GM21619 (cell line): ENCODE data around the gene IFI27L2.

ENCODE experiments used
- ATAC-seq: cut with Tn5 transposase; IDR thresholded peaks from one replicate; pipeline ENCODE4 v1.9.1; 2021; ENCODE audit not compliant: unreplicated experiment

The IFI27L2 gene

DNA sequence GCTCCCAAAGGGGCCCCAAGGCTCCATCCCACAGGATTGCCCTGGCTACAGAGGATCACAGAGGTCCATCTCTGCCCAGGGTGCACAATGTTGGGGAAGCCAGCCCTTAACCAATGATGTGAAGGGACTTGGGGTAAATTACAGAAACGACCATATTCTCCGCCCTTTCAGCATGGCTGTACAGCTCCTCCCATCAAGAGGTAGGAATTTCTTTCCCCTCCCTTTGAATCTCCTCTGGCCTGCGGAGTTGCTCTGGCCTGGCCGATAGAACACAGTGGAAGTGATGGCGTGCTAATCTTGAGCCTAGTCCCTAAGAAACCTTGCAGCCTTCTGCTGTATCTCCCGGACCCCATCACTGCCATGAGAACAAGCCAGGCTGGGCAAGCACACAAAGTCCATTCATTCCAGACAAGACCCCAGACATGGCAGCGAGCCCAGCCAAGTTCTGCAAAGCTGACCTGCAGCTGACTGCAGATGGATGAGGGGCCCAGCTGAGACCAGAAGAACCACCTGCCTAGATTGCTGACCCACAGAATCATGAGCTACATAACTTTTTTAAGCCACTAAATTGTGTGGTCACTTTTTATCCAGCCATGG, 25.8 kb downstream of the IFI27L2 start:
- no peak for ATAC-seq

DNA sequence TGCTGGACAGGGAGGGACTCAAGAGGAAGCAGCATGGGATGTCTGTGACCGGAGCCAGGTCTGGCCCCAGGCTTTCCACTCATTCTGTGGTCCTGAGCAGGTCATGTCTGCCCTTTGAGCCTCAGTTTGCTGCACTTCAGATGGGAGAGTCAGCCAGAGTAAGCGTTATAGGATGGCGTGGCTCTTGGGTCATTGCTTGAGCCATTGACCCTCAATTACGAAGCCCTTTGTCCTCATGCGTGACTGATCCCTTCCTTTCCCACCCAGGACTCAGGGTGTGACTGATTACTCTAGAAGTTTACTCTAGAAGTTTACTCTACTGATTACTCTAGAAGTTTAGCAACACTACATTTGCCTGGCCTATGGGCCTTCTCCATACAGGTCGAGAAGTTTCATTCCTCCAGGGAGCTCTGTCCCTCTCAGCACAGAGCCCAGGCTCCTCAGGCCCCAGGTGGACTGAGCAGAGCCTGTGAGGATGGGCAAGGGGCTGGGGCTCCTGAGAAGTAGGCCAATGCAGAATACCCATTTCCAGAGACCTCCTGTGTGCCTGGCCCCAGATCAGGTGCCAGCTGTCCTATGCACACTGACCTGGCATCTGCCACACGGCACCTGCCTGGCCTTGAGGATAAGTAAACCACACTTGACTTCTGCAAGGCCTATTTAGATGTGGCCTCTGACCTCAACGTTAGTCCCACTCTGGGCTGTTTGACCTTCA, 26.5 kb downstream of the IFI27L2 start:
- no peak for ATAC-seq

DNA sequence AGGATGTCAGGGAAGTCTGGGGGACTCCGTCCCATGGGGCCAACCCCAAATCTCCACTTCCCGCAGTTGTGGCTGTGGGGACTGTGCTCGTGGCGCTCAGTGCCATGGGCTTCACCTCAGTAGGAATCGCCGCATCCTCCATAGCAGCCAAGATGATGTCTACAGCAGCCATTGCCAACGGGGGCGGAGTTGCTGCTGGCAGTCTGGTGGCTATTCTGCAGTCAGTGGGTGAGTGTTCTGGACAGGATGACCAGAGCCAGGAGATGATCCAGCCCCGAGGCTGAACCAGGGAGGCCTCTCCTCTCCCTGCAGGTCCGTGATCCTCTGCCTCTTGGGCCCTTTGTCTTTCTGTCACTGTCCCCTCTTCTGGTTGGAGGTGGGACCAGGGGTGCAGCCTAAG, 27.7 kb downstream of the IFI27L2 start:
- ATAC-seq, result no peak

DNA sequence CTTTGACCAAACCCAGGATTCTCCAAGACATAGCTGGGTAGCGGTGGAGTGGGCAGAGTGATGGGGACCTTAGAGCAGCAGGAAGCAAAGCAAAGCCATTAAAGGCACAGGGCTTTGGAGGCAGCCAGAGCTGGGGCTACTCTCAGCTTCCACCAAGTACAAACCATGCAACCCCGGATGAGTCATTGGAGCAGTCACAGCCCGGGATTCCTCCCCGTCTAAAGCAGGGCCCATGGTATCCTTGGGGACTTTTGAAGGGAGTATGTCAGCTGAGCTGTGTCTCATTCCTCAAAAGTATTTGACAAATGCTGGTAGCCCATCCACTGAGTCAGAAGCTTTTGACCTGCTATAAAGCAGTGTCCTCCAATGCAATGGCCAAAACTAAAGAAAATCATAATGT, 28.6 kb downstream of the IFI27L2 start:
- no peak for ATAC-seq

DNA sequence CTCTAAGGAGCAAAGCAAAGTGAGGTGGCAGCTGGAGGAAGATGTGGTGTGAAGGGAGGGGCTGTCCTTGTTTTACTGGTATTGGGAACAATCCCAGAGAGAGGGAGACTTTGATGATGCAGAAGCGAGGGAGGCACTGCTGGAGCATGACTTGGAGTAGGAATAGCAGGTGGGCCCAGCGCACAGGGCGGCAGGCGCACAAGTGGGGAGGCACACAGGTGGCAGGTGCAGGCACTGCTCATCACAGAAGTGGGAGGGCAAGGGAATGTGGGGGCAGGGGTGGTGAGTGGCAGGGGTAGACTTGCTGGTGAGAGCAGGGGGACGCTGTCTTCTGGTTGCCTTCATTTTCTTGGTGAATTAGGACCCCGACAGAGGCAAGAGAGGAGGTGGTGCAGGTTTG, 30.4 kb downstream of the IFI27L2 start:
- no peak for ATAC-seq

DNA sequence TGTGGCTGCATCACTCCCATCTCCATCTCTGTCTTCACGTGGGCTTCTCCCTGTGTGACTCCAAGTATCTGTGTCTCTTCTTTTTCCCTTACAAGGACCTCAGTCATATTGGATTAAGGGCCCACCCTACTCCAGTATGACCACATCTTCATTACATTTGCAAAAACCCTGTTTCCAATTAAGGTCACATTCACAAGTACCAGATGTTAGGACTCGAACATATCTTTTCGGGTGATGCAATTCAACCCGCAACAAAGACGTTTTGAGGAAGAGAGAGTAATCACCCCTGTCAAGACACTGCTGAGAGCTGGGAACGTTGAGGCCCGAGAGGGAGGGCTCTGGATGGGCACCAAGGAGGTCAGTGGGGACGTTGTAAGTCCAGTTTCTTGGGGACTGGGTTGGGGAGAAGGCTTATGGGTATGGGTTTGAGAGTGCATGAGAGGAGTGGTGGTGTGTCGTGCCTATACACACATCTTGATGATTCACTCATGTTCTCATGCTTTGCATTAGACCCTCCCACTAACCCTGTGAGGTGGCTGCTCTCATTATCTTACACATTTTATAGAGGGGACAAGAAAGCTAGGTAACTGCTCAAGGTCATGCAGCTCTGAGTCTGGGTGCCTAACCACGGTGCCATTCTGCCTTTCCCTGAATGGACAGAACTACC, 30.9 kb downstream of the IFI27L2 start:
- ATAC-seq, result no peak

DNA sequence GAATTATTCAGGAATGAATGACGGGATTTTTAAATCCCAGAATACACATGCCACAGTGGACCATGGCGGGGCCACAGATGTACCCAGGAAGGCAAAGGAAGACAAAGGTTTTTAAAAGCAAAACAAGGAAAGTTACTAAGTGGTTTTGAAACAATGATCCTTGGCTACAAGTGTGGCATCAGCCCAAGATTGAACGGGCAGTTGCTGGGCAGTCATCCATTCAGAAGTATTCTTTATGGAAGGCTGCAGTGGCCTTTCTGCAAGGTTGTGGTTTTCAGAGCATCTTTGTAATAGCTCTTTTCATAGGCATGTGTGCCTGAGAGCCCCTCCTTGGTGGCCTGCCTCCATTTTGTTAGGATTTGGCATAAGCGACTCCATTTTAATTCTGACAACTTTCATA, 32.3 kb downstream of the IFI27L2 start:
- no peak for ATAC-seq

DNA sequence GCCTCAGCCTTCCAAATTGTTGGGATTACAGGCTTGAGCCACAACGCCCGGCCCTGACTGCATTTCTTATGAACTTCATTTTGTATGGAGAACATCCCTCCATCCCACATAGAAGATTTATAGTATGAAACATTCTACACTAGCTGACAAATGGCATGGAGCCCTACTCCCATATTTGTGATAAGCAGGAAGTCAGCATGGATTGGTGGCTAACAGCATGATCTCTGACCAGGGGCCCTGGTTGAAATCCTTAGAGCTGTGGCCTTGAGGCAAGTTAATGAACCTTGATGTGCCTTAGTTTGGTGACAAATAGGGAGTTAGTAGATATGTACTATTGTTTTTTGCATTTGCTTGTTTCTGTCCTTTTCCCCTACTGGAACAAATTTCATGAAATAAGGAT, 36.0 kb downstream of the IFI27L2 start:
- no peak for ATAC-seq

DNA sequence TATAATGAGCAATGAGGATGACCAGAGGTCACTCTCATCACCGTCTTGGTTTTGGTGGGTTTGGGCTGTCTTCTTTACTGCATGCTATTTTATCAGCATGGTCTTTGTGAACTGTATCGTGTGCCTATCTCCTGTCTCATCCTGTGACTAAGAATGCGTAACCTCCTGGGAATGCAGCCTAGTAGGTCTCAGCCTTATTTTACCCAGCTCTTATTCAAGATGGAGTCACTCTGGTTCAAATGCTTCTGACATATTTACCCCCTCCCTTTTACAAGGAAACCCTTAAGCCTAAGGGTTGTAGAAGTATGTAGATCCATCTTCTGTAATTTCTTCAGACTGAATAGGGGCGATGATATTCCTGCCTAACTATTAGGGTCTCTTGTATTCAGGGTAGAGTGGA, 39.9 kb downstream of the IFI27L2 start:
- ATAC-seq, result no peak

DNA sequence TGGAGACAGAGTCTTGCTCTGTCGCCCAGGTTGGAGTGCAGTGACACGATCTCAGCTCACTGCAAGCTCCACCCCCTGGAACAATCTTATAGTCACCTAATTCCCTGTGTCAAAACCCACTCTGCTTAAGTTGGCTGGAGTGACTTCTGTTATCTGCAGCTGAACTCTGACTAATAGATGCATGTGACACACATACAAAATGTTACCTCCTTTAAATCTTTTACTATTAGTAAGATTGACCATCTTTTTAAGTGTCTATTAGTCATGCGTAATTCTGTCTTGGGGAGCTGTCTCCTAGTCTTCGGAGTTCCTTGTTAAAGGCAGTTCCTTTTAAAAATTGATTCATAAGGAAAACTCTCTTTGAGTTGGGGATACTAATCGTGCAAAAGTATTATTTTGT, 40.9 kb downstream of the IFI27L2 start:
- ATAC-seq, result no peak

DNA sequence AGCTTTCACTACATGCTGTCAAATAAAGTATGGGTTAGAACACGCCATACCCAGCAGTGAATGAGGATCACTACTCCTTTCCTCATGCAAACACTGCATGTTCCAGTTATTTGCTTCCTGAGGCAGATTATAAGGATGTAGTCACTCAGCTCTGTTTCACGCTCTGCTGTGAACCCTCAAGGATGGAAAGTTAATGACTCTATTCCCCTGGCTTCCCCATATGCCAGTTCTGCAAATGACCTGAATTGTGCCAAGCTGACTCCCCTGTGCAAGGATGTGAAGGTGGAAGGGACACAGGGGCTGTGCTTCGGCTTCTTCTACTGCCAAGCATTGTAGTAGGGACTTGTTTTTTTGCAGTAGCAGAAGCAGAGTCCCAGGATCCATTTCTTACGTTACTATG, 41.5 kb downstream of the IFI27L2 start:
- ATAC-seq, result no peak

DNA sequence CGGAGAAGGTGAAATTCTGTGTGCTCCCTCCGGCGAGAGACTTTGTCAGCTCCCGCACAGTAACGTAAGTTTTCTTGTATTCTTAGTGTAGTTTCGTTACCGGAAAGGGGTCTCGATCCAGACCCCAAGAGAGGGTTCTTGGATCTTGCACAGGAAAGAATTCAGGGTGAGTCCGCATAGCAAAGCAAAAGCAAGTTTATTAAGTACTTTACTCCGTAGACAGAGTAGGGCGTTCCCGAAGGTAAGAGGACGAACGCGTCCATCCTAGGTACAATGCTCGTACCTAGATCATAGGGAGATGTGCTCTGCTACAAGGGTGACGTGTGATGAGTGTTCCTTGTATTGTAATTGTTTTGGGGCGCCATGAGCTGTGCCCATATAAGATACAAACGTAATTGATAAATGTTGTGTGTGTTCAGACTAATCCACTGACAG, 48.0 kb downstream of the IFI27L2 start:
- peak; percentile 32 for ATAC-seq

DNA sequence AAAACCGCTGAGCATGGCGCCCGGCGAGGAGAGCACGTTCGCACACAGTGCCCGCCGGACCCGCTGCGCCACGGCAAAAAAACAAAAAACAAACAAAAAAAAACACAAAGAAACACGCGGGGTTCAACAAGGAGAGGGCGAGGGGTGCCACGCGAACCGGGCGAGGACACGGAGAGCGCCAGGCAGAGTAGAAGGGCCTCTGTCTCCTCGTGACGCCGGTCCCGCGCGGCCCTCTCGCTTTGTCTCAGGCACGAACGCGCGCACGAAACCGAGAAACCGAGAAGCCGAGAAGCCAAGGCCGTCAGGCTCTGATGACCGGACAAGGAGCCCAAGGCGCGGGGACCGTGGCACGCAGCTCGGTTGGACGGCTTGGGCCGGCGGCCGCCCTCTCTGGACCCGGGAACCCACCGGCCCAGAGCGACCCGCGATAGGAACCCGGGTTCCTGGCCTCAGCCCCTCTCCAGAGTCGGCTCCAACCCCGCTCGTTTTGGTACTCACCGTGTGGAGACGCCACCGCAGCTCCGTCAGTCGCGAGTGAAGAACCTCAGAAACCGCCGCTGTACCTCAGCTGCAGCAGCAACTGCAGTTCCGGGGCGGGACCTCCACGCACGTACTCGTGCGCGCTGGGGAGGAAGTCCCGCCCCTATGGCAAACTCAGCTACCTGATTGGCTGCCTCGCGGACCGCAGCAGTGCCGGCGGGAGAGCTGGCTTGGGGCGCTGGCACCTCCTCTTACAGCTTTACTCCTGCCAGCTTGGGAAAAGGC, 48.6 kb downstream of the IFI27L2 start, which contains the start of the genes DDX24 and IFI27L1:
DDX24 (minus strand) TSS at position 582 of the 765 bp plus-strand sequence. CDS start 1,460 bp downstream, outside the sequence.
IFI27L1 (plus strand) TSS at position 690 of the 765 bp plus-strand sequence. CDS start 15,628 bp downstream, outside the sequence.
- ATAC-seq, result peak; percentile 98

DNA sequence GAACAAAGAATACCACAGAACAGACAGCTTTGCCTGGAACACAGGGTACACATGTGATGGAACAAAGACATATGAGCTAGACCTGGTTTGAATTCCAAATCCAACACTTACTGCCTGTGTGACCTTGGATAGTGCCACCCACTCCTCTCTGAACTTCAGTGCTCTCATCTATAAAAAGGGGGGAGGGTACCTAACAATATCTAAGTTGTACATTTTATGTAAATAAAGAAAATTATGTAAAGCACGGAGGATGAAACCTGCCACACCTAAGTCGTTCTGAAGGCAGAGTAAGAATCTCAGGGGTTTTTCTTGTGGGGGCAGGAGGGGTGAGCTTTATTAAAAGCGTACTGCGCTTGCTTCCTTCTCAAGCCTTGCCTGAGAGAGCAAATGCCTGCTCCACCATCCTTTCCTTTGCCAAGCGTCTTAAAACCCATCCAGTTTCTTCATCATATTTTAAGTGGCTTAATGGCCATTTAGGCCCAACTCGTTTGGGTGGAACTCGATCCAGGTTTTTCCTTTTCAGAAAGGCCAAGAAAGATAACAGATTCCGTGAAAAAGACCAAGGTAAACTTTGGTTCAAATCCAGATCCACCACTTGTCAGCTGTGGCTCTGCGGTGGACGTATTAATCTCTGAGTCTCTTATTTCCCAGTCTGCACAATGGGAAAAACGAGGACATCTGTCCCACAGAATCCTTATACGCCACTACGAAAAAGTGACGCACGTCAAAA, 49.3 kb downstream of the IFI27L2 start:
- no peak for ATAC-seq

DNA sequence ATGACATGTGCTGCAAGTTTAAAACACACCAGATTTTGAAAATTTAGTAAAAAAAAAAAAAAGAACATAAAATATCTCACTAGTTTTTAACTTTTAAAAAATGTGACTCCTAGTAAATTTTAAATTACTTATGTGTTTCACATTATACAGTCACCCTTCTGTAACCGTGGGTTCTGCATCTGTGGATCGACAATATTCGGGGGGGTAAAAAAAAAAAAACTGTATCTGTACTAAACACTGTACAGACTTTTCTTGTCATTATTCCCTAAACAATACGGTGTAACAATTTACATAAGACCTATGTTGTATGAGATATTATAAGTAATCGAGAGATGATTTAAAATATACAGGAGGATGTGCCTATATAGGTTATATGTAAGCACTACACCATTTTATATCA, 51.6 kb downstream of the IFI27L2 start:
- no peak for ATAC-seq
